Fibroblast of villous mesenchyme (primary cell): ENCODE measurements around the gene LCE1D. TPM values are rescaled to one million over a fixed set of nuclear protein-coding genes. Genes with fewer than 3 reads are reported as not detected.

Experiments used
- DNase-seq: peaks from one replicate; pipeline ENCODE4 v3.0.0-alpha.2; 2010; ENCODE audit warnings: low read depth
- H3K4me3 ChIP-seq: 2 replicates; pipeline ENCODE4 v1.5.1; 2011; ENCODE audit warnings: low read depth, mild to moderate bottlenecking, low read length
- CTCF ChIP-seq: IDR thresholded peaks from 2 replicates; pipeline ENCODE4 v1.5.1; 2012; ENCODE audit warnings: low read depth, mild to moderate bottlenecking, low read length; ENCODE audit not compliant: insufficient read depth
- total RNA-seq: library from RNA; depleted of rRNA; stranded (reverse); fragments of >200 nt; gene quantifications from 2 replicates; pipeline ENCODE4 v1.2.3, GENCODE V29; 2012

LCE1D gene
- total RNA-seq, 1 donor: not detected

DNA sequence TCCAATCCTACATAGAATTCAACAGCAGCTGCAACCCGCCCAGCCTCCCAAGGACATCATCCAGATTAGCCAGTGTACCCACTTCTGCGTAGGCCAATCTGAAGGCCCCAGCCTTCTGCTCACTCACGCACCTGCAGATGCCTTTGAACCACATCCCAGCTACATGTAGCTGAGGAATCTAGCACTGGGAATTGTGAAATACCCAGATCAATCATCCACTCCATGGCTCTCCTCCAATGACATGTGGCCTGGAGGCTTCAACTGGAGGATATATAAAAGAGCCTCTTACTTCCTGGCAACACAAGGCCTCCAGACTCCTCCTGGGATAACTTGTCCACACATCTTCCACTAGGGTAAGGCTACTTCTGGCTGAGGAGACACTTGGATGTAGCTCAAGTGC lies 46.0 kb downstream of the LCE1D start, which contains the start of gene LCE6A:
LCE6A (plus strand) TSS at position 301 of the 400 bp plus-strand sequence. CDS start 665 bp downstream, outside the sequence.
- TF ChIP-seq CTCF: no peak
- no peak within 1 kb of the TSS for H3K4me3 ChIP-seq
- DNase-seq: no peak

Other genes starting within 250 kb of the LCE1D start
- not detected in 2 replicates for gene LCE3E, start 229.9 kb upstream of the LCE1D start, total RNA-seq
- not detected in 2 replicates for gene LCE3D, start 216.2 kb upstream of the LCE1D start, total RNA-seq
- gene LCE3C, start 196.5 kb upstream of the LCE1D start, total RNA-seq: not detected in 2 replicates
- not detected in 2 replicates for gene LCE3B, start 182.9 kb upstream of the LCE1D start, total RNA-seq
- not detected in 2 replicates for gene LCE3A, start 173.6 kb upstream of the LCE1D start, total RNA-seq
- gene LCE2D, start 133.3 kb upstream of the LCE1D start, total RNA-seq: not detected in 2 replicates
- not detected in 2 replicates for gene LCE2C, start 121.4 kb upstream of the LCE1D start, total RNA-seq
- not detected in 2 replicates for gene LCE2B, start 110.6 kb upstream of the LCE1D start, total RNA-seq
- 0.43 TPM in 1 of 2 replicates, not detected in the other for gene LCE2A, start 98.4 kb upstream of the LCE1D start, total RNA-seq
- not detected in 2 replicates for gene LCE4A, start 88.6 kb upstream of the LCE1D start, total RNA-seq
- gene KPRP, start 38.7 kb upstream of the LCE1D start, total RNA-seq: not detected in 2 replicates
- gene LCE1F, start 21.6 kb upstream of the LCE1D start, total RNA-seq: not detected in 2 replicates
- gene LCE1E, start 10.5 kb upstream of the LCE1D start, total RNA-seq: not detected in 2 replicates
- not detected in 2 replicates for gene LCE1C, start 9.9 kb downstream of the LCE1D start, total RNA-seq
- gene LCE1B, start 15.2 kb downstream of the LCE1D start, total RNA-seq: not detected in 2 replicates
- gene LCE1A, start 30.8 kb downstream of the LCE1D start, total RNA-seq: not detected in 2 replicates
- gene LCE6A, start 46.1 kb downstream of the LCE1D start, total RNA-seq: not detected in 2 replicates
- not detected in 2 replicates for gene LCE7A, start 63.3 kb downstream of the LCE1D start, total RNA-seq
- gene SMCP, start 81.6 kb downstream of the LCE1D start, total RNA-seq: not detected in 2 replicates
- not detected in 2 replicates for gene IVL, start 111.8 kb downstream of the LCE1D start, total RNA-seq
- not detected in 2 replicates for gene SPRR5, start 150.5 kb downstream of the LCE1D start, total RNA-seq
- gene SPRR4, start 173.9 kb downstream of the LCE1D start, total RNA-seq: not detected in 2 replicates
- not detected in 2 replicates for gene SPRR1A, start 187.4 kb downstream of the LCE1D start, total RNA-seq
- gene SPRR3, start 205.0 kb downstream of the LCE1D start, total RNA-seq: not detected in 2 replicates
- gene SPRR1B, start 234.5 kb downstream of the LCE1D start, total RNA-seq: not detected in 2 replicates
- gene SPRR2D, start 244.4 kb downstream of the LCE1D start, total RNA-seq: not detected in 2 replicates